BJ (cell line): ENCODE results near the gene ZSWIM3. TPM values are rescaled to one million over a fixed set of nuclear protein-coding genes. Genes with fewer than 3 reads are reported as not detected.
A peak's percentile ranks its signal among the peaks of the same experiment; 100 is the strongest.

Experiments used
- CTCF ChIA-PET: fragments of 350-600 bp; formaldehyde crosslinking; extraction: SDS; loops from one replicate; lab custom pipeline; 2021; ENCODE audit warnings: antibody characterized with exemption, inconsistent platforms; lab: Yijun Ruan, JAX
- POLR2A ChIA-PET: fragments of 300-600 bp; sonication (Branson Sonifier 250); formaldehyde crosslinking; extraction: SDS; loops from one replicate; lab custom pipeline; 2021; ENCODE audit warnings: antibody characterized with exemption; lab: Charles Lee
- DNase-seq: peaks from one replicate; pipeline ENCODE4 v3.0.0-alpha.2; 2011; ENCODE audit warnings: low read depth
- H3K27me3 ChIP-seq: 2 replicates; pipeline ENCODE4 v1.6.0; 2011; ENCODE audit warnings: low read length; ENCODE audit not compliant: control insufficient read depth, insufficient read depth
- H3K36me3 ChIP-seq: 2 replicates; pipeline ENCODE4 v1.5.1; 2011; ENCODE audit warnings: low read length; ENCODE audit not compliant: control insufficient read depth, insufficient read depth
- H3K4me3 ChIP-seq: 2 replicates; pipeline ENCODE4 v1.5.1; 2011; ENCODE audit warnings: low read depth, mild to moderate bottlenecking, control low read depth, low read length
- polyA plus RNA-seq: library from polyadenylated mRNA; depleted of rRNA; stranded (reverse); fragments of >200 nt; gene quantifications from 2 replicates; pipeline ENCODE4 v1.2.3, GENCODE V29; 2011
- TF ChIP-seq, protein P1 (sequence below): IDR thresholded peaks from 2 replicates; pipeline ENCODE4 v1.5.1; 2011; ENCODE audit warnings: low read depth, mild to moderate bottlenecking, control low read depth, inconsistent platforms, low read length, moderate library complexity; ENCODE audit not compliant: insufficient read depth

Gene ZSWIM3
- polyA plus RNA-seq, 1 experiment, result 4.5 TPM

- DNase-seq, result no peak
- TF ChIP-seq, protein P1, sequence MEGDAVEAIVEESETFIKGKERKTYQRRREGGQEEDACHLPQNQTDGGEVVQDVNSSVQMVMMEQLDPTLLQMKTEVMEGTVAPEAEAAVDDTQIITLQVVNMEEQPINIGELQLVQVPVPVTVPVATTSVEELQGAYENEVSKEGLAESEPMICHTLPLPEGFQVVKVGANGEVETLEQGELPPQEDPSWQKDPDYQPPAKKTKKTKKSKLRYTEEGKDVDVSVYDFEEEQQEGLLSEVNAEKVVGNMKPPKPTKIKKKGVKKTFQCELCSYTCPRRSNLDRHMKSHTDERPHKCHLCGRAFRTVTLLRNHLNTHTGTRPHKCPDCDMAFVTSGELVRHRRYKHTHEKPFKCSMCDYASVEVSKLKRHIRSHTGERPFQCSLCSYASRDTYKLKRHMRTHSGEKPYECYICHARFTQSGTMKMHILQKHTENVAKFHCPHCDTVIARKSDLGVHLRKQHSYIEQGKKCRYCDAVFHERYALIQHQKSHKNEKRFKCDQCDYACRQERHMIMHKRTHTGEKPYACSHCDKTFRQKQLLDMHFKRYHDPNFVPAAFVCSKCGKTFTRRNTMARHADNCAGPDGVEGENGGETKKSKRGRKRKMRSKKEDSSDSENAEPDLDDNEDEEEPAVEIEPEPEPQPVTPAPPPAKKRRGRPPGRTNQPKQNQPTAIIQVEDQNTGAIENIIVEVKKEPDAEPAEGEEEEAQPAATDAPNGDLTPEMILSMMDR, result peak; percentile 43
- Histone ChIP-seq H3K36me3 (peaks cover 15% of the 10 kb centered on the region), H3K27me3 (no peaks in the 10 kb centered on the region), H3K4me3 (peak overlapping the region; percentile 77)
- CTCF ChIA-PET, result interaction anchor here (0.6 to 3.4 kb wide), 7 partner anchors 10 to 76 kb away, joined by 3 to 12 read pairs (median 4); no protein-coding TSS in a partner anchor
- POLR2A ChIA-PET, result no interaction called here
Measured at GRCh38 chr20:45892049-45892825, 34.8 kb downstream of the ZSWIM3 start.

- ChIA-PET CTCF (interaction anchor here (0.6 to 3.4 kb wide), 8 partner anchors 10 to 76 kb away, joined by 3 to 12 read pairs (median 4); no protein-coding TSS in a partner anchor), POLR2A (no interaction called here)
- Histone ChIP-seq H3K4me3 (no peak overlapping the region), H3K36me3 (peaks cover 18% of the 10 kb centered on the region), H3K27me3 (no peaks in the 10 kb centered on the region)
- TF ChIP-seq, protein P1, result no peak
- no peak for DNase-seq
Measured at GRCh38 chr20:45892828-45893500, 35.5 kb downstream of the ZSWIM3 start.

DNA sequence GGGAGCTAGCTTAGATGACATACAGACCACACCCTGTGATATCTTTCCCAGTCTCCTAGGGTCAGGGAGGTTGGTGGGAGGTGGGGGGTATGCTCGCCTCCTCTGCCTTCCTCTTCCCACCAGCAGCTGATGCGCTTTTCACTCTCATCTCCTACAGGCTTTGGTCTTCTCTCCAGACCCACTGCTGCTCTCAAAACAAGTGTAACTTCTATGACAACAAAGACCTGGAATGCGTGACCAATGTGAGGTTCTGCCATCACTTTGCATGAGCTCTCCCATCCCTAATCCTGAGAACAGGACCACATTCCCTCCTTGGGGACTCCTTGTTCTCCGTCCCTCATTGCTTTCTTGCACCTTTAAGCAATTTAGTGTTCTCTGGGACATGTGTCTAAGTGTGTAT lies 36.4 kb downstream of the ZSWIM3 start:
- DNase-seq, result no peak
- Histone ChIP-seq H3K4me3 (no peak overlapping the region), H3K27me3 (no peaks in the 10 kb centered on the region), H3K36me3 (peaks cover 22% of the 10 kb centered on the region)
- ChIA-PET POLR2A (no interaction called here), CTCF (interaction anchor here (1.8 kb wide), 1 partner anchor 12 kb away, joined by 6 read pairs; no protein-coding TSS in a partner anchor)
- TF ChIP-seq, protein P1, result no peak

GRCh38 chr20:45894797-45895196 lies 37.4 kb downstream of the ZSWIM3 start:
- POLR2A ChIA-PET, result no interaction called here
- TF ChIP-seq, protein P1, result no peak
- DNase-seq, result no peak
- CTCF ChIA-PET, result interaction anchor here (1.8 kb wide), 1 partner anchor 11 kb away, joined by 6 read pairs; no protein-coding TSS in a partner anchor
- Histone ChIP-seq H3K4me3 (no peak overlapping the region), H3K36me3 (peaks cover 24% of the 10 kb centered on the region), H3K27me3 (no peaks in the 10 kb centered on the region)

- Histone ChIP-seq H3K36me3 (peaks cover 24% of the 10 kb centered on the region), H3K27me3 (no peaks in the 10 kb centered on the region), H3K4me3 (no peak overlapping the region)
- ChIA-PET CTCF (interaction anchor here (0.8 to 0.9 kb wide), 3 partner anchors 9 to 37 kb away, joined by 3 read pairs; no protein-coding TSS in a partner anchor), POLR2A (interaction anchor here (0.7 kb wide), 1 partner anchor 12 kb away, joined by 9 read pairs; no protein-coding TSS in a partner anchor)
- TF ChIP-seq, protein P1, result no peak
- DNase-seq, result no peak
Measured at GRCh38 chr20:45896641-45897161, 39.3 kb downstream of the ZSWIM3 start.
